KMS-11 (cell line): ENCODE data around the gene SPEG.

Source experiments
- H2AFZ ChIP-seq: fragments of 200-600 bp; sonication (generic); 2 replicates; pipeline ENCODE4 v1.6.1; 2016; ENCODE audit warnings: antibody characterized with exemption, mixed run types, low read depth
- H3K27ac ChIP-seq: fragments of 200-600 bp; sonication (generic); 2 replicates; pipeline ENCODE4 v1.6.1; 2016; ENCODE audit warnings: mild to moderate bottlenecking, mixed run types
- H3K27me3 ChIP-seq: fragments of 200-600 bp; sonication (generic); 2 replicates; pipeline ENCODE4 v1.6.1; 2017; ENCODE audit warnings: mild to moderate bottlenecking, low read depth, mixed run types, moderate library complexity; ENCODE audit not compliant: insufficient read depth
- H3K36me3 ChIP-seq: fragments of 200-600 bp; sonication (generic); 2 replicates; pipeline ENCODE4 v1.6.1; 2017; ENCODE audit warnings: mild to moderate bottlenecking, mixed run types; ENCODE audit not compliant: insufficient read depth
- H3K4me1 ChIP-seq: fragments of 200-600 bp; sonication (generic); 2 replicates; pipeline ENCODE4 v1.6.1; 2016; ENCODE audit warnings: mild to moderate bottlenecking, low read depth, mixed run types; ENCODE audit not compliant: poor library complexity, severe bottlenecking
- H3K4me2 ChIP-seq: fragments of 200-600 bp; sonication (generic); 2 replicates; pipeline ENCODE4 v1.7.0; 2016; ENCODE audit warnings: mild to moderate bottlenecking, mixed run types
- H3K4me3 ChIP-seq: fragments of 200-600 bp; sonication (generic); IDR thresholded peaks from 2 replicates; pipeline ENCODE4 v1.6.1; 2017; ENCODE audit warnings: low read depth, low read length, mixed read lengths; ENCODE audit not compliant: insufficient read depth
- H3K79me2 ChIP-seq: fragments of 200-600 bp; sonication (generic); 2 replicates; pipeline ENCODE4 v1.6.1; 2016; ENCODE audit warnings: low read depth, mixed run types; ENCODE audit not compliant: insufficient read depth
- H3K9ac ChIP-seq: fragments of 200-600 bp; sonication (generic); 2 replicates; pipeline ENCODE4 v1.6.1; 2016; ENCODE audit warnings: mild to moderate bottlenecking, mixed run types
- H4K20me1 ChIP-seq: fragments of 200-600 bp; sonication (generic); 2 replicates; pipeline ENCODE4 v1.6.1; 2016; ENCODE audit warnings: mild to moderate bottlenecking, mixed run types; ENCODE audit not compliant: insufficient read depth
- TF ChIP-seq, protein P1 (sequence below): fragments of 200-600 bp; sonication (generic); conservative IDR thresholded peaks from 2 replicates; pipeline ENCODE4 v1.6.1; 2017; ENCODE audit warnings: low read depth, mild to moderate bottlenecking, antibody characterized with exemption, low read length, moderate library complexity, mixed read lengths

Gene SPEG

DNA sequence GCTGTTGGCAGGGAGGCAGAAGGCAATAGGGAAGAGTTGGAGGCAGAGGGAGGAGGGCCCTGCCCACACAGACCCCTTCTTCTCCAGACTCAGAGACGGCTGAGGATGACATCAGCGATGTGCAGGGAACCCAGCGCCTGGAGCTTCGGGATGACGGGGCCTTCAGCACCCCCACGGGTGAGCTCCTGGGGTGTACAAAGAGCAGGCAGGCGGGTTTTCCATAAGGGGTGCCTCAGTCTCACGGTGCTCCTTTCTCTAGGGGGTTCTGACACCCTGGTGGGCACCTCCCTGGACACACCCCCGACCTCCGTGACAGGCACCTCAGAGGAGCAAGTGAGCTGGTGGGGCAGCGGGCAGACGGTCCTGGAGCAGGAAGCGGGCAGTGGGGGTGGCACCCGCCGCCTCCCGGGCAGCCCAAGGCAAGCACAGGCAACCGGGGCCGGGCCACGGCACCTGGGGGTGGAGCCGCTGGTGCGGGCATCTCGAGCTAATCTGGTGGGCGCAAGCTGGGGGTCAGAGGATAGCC, 10.0 kb downstream of the SPEG start:
- TF ChIP-seq, protein P1, sequence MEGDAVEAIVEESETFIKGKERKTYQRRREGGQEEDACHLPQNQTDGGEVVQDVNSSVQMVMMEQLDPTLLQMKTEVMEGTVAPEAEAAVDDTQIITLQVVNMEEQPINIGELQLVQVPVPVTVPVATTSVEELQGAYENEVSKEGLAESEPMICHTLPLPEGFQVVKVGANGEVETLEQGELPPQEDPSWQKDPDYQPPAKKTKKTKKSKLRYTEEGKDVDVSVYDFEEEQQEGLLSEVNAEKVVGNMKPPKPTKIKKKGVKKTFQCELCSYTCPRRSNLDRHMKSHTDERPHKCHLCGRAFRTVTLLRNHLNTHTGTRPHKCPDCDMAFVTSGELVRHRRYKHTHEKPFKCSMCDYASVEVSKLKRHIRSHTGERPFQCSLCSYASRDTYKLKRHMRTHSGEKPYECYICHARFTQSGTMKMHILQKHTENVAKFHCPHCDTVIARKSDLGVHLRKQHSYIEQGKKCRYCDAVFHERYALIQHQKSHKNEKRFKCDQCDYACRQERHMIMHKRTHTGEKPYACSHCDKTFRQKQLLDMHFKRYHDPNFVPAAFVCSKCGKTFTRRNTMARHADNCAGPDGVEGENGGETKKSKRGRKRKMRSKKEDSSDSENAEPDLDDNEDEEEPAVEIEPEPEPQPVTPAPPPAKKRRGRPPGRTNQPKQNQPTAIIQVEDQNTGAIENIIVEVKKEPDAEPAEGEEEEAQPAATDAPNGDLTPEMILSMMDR: no peak
- Histone ChIP-seq H3K4me2 (no peak overlapping the region), H3K36me3 (no peaks in the 10 kb centered on the region), H3K4me3 (no peak overlapping the region), H3K27me3 (peaks cover 20% of the 10 kb centered on the region; the same call in 1 of the 2 replicates), H3K4me1 (no peaks in the 10 kb centered on the region), H2AFZ (no peak overlapping the region), H3K9ac (no peak overlapping the region), H3K27ac (no peak overlapping the region), H3K79me2 (no peaks in the 10 kb centered on the region), H4K20me1 (no peaks in the 10 kb centered on the region)

DNA sequence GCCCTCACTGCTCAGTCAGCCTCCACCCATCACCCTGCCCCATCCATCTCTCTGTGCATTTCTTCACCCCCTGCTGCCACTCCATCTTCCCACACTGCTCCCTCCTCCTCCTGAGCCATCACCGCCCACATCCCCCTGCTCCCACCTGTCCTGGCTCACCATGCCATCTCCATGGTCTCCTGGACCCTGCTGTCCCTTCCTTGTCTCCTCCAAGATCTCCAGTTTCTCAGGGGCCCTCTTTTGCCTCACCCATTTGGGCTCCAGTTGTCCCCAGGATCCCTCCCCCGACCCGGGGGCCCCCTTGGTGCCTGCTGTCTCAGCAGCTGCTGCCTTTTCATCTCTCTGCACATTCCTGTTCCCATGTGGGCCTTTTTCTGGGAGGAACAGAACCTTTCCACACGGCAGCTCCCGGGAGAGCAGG, 10.6 kb downstream of the SPEG start:
- H3K4me3 ChIP-seq: no peak overlapping the region
- H4K20me1 ChIP-seq: no peaks in the 10 kb centered on the region
- H3K27ac ChIP-seq: no peak overlapping the region
- H3K9ac ChIP-seq: no peak overlapping the region
- H3K4me1 ChIP-seq: no peaks in the 10 kb centered on the region
- H2AFZ ChIP-seq: no peak overlapping the region
- peaks cover 20% of the 10 kb centered on the region; the same call in 1 of the 2 replicates for H3K27me3 ChIP-seq
- no peaks in the 10 kb centered on the region for H3K79me2 ChIP-seq
- H3K36me3 ChIP-seq: no peaks in the 10 kb centered on the region
- no peak overlapping the region for H3K4me2 ChIP-seq
- TF ChIP-seq, protein P1: no peak

DNA sequence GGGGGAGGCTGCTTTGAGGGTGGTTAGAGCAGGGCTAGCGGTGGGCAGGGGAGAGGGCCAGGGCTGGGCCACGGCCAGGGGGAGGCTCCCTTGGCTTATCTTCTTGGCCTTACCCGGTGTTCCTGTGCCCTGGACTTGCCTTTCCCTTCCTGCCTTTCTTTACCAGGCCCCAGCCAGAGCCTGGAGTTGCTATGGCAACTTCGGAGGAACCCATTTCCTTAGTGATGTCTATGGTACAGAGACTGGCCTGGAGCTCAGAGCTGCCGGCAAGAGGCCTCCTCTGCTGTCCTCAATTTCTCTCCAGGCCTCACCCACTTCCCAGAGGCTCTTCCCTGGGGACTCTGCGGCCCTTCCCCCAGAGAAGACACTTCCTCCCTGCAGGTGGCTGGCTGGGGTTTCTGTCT, 11.5 kb downstream of the SPEG start:
- H3K79me2 ChIP-seq: no peaks in the 10 kb centered on the region
- H3K27ac ChIP-seq: no peak overlapping the region
- H3K4me3 ChIP-seq: no peak overlapping the region
- H3K4me1 ChIP-seq: no peaks in the 10 kb centered on the region
- no peak overlapping the region for H3K4me2 ChIP-seq
- no peaks in the 10 kb centered on the region for H3K36me3 ChIP-seq
- TF ChIP-seq, protein P1: no peak
- no peak overlapping the region for H3K9ac ChIP-seq
- peaks cover 20% of the 10 kb centered on the region for H3K27me3 ChIP-seq
- H4K20me1 ChIP-seq: no peaks in the 10 kb centered on the region
- H2AFZ ChIP-seq: no peak overlapping the region

GRCh38 chr2:219446689-219447088, 12.0 kb downstream of the SPEG start:
- no peaks in the 10 kb centered on the region for H3K36me3 ChIP-seq
- no peak overlapping the region for H3K4me2 ChIP-seq
- H3K4me3 ChIP-seq: no peak overlapping the region
- H4K20me1 ChIP-seq: no peaks in the 10 kb centered on the region
- no peak overlapping the region for H3K27ac ChIP-seq
- H3K4me1 ChIP-seq: no peaks in the 10 kb centered on the region
- TF ChIP-seq, protein P1: no peak
- no peak overlapping the region for H2AFZ ChIP-seq
- no peaks in the 10 kb centered on the region for H3K79me2 ChIP-seq
- H3K9ac ChIP-seq: no peak overlapping the region
- H3K27me3 ChIP-seq: peaks cover 25% of the 10 kb centered on the region
